Suprapubic skin (tissue), 4 donors: Measurements from ENCODE around the gene E2F6. TPM values are rescaled to one million over a fixed set of nuclear protein-coding genes. Genes with fewer than 3 reads are reported as not detected.
A peak's percentile ranks its signal among the peaks of the same experiment; 100 is the strongest.

ENCODE experiments used
- DNase-seq, 2 donors: peaks; one replicate each; pipeline ENCODE4 v3.0.0-alpha.2; 2019; ENCODE audit warnings: low spot score in 2 of 2
- H3K27ac ChIP-seq: fragments of 200-600 bp; sonication (generic); one replicate; pipeline ENCODE4 v1.5.1; 2019
- H3K27me3 ChIP-seq: fragments of 200-600 bp; sonication (generic); one replicate; pipeline ENCODE4 v1.5.1; 2019
- H3K36me3 ChIP-seq: fragments of 200-600 bp; sonication (generic); one replicate; pipeline ENCODE4 v1.5.1; 2019
- H3K4me1 ChIP-seq: fragments of 200-600 bp; sonication (generic); one replicate; pipeline ENCODE4 v1.5.1; 2019
- H3K4me3 ChIP-seq: fragments of 200-600 bp; sonication (generic); one replicate; pipeline ENCODE4 v1.5.1; 2019; ENCODE audit warnings: mild to moderate bottlenecking
- H3K9me3 ChIP-seq: fragments of 200-600 bp; sonication (generic); one replicate; pipeline ENCODE4 v1.5.1; 2019
- EP300 ChIP-seq: sonication (generic); formaldehyde crosslinking; IDR thresholded peaks from one replicate; pipeline ENCODE4 v1.6.1; 2017; ENCODE audit warnings: antibody characterized with exemption
- POLR2A ChIP-seq, 2 donors: fragments of 450-650 bp; IDR thresholded peaks; one replicate each; pipeline ENCODE4 v1.6.1; 2017; ENCODE audit warnings: antibody characterized with exemption in 2 of 2, mild to moderate bottlenecking in 2 of 2, moderate library complexity in 2 of 2
- POLR2AphosphoS5 ChIP-seq, 3 donors: sonication (generic); formaldehyde crosslinking; IDR thresholded peaks; one replicate each; pipeline ENCODE4 v1.6.1; 2017; ENCODE audit warnings: antibody characterized with exemption in 3 of 3
- WGBS: methylation state at CpG from one replicate; pipeline ENCODE4 v1.1.5; 2018; 5-methylcytosine and 5-hydroxymethylcytosine counted together
- total RNA-seq, 4 donors: library from RNA; depleted of rRNA; stranded (reverse); fragments of >200 nt; gene quantifications; one replicate each; pipeline ENCODE4 v1.1.0, GENCODE V29; 2016
- TF ChIP-seq, protein P1 (sequence below), 2 donors: fragments of 200-600 bp in 1 of 2; fragments of 450-650 bp in 1 of 2; sonication (generic) in 1 of 2; IDR thresholded peaks; one replicate each; pipeline ENCODE4 v1.5.1; 2016 to 2019; ENCODE audit warnings: antibody characterized with exemption in 2 of 2, mild to moderate bottlenecking in 1 of 2, moderate library complexity in 1 of 2

The E2F6 gene
- total RNA-seq, 4 donors from 2014 or later: 9.3 to 15.7 (median 10.3) TPM

DNA sequence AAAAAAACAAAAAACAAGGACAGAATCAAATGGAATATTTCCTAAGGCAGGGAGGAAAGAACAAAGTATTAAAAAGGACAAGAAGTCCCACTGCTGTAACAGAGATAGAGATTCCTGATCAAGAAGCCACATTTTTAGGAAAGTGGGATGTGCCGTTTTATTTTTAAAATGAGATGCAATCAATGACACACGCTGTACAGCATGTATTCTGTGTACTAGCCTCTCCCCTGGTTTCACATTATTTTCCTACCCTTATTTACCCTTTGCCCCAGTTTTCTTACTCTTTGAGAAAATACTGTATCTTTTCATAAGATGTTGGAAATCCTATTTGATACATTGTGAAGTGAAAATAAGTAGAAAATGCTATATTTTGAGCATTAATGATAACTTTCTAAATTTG lies 45.8 kb downstream of the E2F6 start:
- H3K9me3 ChIP-seq: no peaks in the 10 kb centered on the region
- no peak for DNase-seq
- H3K4me1 ChIP-seq: peaks cover 4% of the 10 kb centered on the region
- H3K27me3 ChIP-seq: no peaks in the 10 kb centered on the region
- peak overlapping the region; percentile 64 for H3K27ac ChIP-seq
- TF ChIP-seq POLR2AphosphoS5 (IDR thresholded peaks at IDR 0.05): peak in 1 of 3 donors; percentile 19
- TF ChIP-seq, protein P1, sequence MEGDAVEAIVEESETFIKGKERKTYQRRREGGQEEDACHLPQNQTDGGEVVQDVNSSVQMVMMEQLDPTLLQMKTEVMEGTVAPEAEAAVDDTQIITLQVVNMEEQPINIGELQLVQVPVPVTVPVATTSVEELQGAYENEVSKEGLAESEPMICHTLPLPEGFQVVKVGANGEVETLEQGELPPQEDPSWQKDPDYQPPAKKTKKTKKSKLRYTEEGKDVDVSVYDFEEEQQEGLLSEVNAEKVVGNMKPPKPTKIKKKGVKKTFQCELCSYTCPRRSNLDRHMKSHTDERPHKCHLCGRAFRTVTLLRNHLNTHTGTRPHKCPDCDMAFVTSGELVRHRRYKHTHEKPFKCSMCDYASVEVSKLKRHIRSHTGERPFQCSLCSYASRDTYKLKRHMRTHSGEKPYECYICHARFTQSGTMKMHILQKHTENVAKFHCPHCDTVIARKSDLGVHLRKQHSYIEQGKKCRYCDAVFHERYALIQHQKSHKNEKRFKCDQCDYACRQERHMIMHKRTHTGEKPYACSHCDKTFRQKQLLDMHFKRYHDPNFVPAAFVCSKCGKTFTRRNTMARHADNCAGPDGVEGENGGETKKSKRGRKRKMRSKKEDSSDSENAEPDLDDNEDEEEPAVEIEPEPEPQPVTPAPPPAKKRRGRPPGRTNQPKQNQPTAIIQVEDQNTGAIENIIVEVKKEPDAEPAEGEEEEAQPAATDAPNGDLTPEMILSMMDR (IDR thresholded peaks at IDR 0.05): no peak
- TF ChIP-seq EP300: no peak
- TF ChIP-seq POLR2A (IDR thresholded peaks at IDR 0.05): no peak
- H3K4me3 ChIP-seq: no peak overlapping the region
- no peaks in the 10 kb centered on the region for H3K36me3 ChIP-seq
- WGBS: 55% methylated on average over 2 of the region's 2 CpGs

DNA sequence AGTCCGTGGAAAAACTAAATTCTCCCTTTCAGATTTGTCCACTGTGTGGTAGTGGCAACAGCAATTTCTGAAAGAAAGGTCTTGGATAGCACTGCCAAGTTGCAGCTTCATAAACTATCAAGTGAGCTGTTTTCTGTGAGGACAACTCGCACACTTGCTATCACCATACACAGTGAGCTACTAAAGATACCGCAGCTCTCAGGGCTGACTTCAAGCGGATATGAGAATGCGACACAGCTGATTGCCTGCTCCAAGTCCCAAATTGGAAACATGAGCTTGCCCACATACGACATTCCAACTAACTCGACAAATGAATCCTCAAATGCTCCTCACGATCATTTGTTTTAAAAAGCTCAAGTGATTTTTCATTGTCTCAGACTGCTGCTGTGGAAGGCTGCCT lies 46.2 kb downstream of the E2F6 start:
- Histone ChIP-seq H3K36me3 (no peaks in the 10 kb centered on the region), H3K4me3 (no peak overlapping the region), H3K27ac (peak overlapping the region; percentile 64), H3K27me3 (no peaks in the 10 kb centered on the region), H3K9me3 (no peaks in the 10 kb centered on the region), H3K4me1 (peaks cover 4% of the 10 kb centered on the region)
- TF ChIP-seq, protein P1 (IDR thresholded peaks at IDR 0.05): no peak
- TF ChIP-seq POLR2A (IDR thresholded peaks at IDR 0.05) (no peak), POLR2AphosphoS5 (IDR thresholded peaks at IDR 0.05) (no peak)
- 53% methylated on average over 8 of the region's 8 CpGs for WGBS
- no peak for DNase-seq

DNA sequence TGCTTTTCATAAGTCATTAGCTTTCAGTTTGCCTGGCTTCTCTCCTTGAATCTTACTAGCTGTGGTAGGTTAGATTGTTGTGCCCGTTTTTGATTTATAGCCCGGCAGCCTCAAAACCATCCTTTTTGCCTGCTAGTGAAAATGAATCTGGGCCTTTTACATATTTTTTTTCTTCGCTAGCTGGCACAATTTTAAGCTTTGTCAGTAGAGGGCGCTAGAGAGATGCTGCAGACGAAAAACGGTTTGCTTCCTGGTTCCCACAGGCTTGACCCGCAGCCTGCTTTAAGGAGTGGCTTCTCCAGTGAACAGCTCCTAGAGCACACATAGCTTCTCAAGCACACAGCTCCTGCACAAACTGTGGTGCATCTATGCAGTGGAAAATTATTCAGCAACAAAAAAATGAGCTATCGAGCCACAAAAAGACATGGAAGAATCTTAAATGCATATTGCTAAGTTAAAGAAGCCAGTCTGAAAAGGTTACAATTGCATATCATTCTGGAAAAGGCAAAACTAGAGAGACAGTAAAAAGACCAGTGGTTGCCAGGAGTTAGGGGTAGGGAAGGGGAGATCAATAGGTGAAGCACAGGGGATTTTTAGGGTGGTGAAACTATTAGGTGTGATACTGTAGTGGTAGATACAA lies 47.9 kb downstream of the E2F6 start:
- Histone ChIP-seq H3K9me3 (no peaks in the 10 kb centered on the region), H3K36me3 (no peaks in the 10 kb centered on the region), H3K27ac (no peak overlapping the region), H3K27me3 (no peaks in the 10 kb centered on the region), H3K4me1 (peaks cover 4% of the 10 kb centered on the region), H3K4me3 (no peak overlapping the region)
- no peak for TF ChIP-seq EP300
- TF ChIP-seq POLR2AphosphoS5 (IDR thresholded peaks at IDR 0.05): no peak
- TF ChIP-seq, protein P1 (IDR thresholded peaks at IDR 0.05): no peak
- TF ChIP-seq POLR2A (IDR thresholded peaks at IDR 0.05): no peak
- 61% methylated on average over 8 of the region's 8 CpGs for WGBS
- DNase-seq: no peak

DNA sequence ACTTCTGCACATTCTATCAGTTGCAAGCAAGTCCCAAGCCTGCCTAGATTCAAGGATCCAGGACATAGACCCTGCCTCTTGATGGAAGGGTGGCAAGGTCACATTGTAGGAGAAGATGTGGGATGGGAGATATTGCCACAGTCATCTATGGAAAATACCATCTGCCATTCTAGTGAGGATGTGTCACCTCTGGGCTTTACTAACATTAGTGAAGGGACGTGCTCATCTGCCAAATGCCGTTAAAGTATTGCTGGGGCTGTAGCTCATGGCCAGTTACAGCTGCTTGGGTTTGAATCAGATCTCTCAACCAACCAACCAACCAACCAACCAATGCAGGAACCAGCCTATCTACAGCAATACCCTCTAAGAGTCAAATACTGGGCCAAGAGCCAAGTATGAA lies 49.0 kb downstream of the E2F6 start:
- peaks cover 4% of the 10 kb centered on the region for H3K4me1 ChIP-seq
- no peaks in the 10 kb centered on the region for H3K27me3 ChIP-seq
- no peaks in the 10 kb centered on the region for H3K9me3 ChIP-seq
- no peak for DNase-seq
- WGBS: 97% methylated on average over 2 of the region's 2 CpGs
- no peak for TF ChIP-seq POLR2AphosphoS5 (IDR thresholded peaks at IDR 0.05)
- TF ChIP-seq, protein P1 (IDR thresholded peaks at IDR 0.05): no peak
- no peak for TF ChIP-seq EP300
- no peak for TF ChIP-seq POLR2A (IDR thresholded peaks at IDR 0.05)
- H3K27ac ChIP-seq: no peak overlapping the region
- H3K4me3 ChIP-seq: no peak overlapping the region
- H3K36me3 ChIP-seq: no peaks in the 10 kb centered on the region

DNA sequence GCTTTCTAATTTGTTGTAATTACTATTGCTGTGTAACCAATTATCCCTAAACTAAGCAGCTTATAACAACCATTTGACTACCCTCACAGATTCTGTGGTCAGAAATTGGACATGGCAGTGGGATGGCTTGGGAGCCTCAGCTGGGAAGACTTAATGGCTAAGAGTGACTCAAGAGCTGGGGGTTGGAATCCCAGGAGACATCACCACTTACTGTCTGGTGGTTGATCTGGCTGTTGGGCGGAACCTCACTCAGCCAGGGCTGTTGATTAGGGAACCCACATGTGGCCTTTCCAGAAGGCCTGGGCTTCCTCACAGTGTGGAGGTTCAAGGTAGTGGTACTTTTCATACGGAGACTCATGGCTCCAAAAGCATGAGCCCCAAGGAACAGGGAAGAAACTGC lies 49.8 kb downstream of the E2F6 start:
- Histone ChIP-seq H3K27ac (no peak overlapping the region), H3K36me3 (no peaks in the 10 kb centered on the region), H3K9me3 (no peaks in the 10 kb centered on the region), H3K27me3 (no peaks in the 10 kb centered on the region), H3K4me1 (peaks cover 4% of the 10 kb centered on the region), H3K4me3 (no peak overlapping the region)
- WGBS: 92% methylated on average over 1 of the region's 2 CpGs
- DNase-seq: no peak
- TF ChIP-seq, protein P1 (IDR thresholded peaks at IDR 0.05): no peak
- TF ChIP-seq POLR2AphosphoS5 (IDR thresholded peaks at IDR 0.05): no peak
- no peak for TF ChIP-seq EP300
- no peak for TF ChIP-seq POLR2A (IDR thresholded peaks at IDR 0.05)
